HG03175 (cell line): ENCODE results near the gene C16orf96.

Source experiments
- ATAC-seq: cut with Tn5 transposase; IDR thresholded peaks from one replicate; pipeline ENCODE4 v1.9.1; 2021; ENCODE audit warnings: mild to moderate bottlenecking, moderate library complexity; ENCODE audit not compliant: unreplicated experiment

The C16orf96 gene

DNA sequence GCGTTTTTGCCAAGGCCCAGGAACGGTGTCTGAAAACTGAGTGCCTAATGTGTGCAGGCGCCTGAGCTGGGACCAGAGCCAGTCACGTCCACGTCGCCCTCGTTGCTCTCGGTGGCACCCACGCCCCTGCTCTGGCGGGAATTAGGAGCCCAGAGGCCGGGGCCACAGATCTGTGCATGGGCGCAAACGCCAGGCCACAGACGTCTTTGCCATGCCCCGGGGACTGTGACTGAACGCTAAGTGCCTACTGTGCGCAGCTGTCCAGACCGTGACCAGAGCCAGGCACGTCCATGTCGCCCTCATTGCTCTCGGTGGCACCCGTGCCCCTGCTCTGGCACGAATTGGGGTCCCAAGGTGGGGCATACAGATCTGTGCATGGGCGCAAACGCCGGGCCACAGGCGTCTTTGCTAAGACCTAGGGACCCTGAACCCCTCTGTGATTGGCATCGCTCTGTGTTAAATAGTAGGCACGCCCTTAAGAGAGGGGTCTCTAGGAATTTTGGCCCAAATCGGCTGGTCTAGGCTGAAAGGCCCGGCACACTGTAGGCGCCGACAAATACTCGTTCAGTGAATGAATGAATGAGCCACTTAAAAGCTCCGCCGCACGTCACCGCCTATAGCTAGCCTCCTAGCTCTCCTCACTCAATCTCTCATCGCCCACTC, 59.4 kb downstream of the C16orf96 start:
- no peak for ATAC-seq

DNA sequence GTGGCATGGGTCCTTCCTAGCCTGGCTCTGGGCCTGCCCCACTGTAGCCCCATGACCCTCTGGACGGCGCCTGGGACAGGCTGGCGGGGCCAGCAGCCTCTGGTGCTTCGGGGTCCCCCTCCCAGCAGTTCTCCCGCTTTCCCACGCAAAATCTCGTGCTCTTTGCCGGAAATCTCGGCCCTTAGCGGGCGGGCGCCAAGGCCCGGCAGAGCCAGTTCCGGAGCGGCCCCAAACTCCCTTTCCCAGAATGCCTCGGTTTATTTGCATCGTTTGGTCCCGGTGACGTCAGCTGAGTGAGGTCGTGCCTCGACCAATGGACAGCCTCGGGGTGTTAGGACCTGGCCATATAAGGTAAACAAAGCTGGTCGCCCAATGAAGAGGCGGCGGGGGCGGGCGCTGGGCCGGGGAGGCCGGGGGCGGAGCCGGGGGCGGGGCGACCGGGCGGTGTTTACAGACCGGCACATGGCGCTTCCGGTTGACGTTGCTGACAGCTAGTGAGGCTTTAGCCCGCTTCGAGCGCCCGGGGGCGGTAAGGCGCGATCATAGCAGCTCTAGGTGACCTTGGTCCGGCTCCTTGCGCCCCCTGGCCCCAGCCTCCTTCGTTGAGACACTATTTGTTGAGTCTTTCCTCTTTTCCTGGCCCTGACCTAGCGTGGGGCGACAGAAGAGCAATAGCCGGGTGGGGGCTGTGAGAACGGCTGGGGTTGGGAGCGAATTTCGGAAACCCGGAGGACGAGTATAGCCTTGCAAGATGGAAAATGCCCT, 60.1 kb downstream of the C16orf96 start:
- peak; percentile 81 for ATAC-seq

DNA sequence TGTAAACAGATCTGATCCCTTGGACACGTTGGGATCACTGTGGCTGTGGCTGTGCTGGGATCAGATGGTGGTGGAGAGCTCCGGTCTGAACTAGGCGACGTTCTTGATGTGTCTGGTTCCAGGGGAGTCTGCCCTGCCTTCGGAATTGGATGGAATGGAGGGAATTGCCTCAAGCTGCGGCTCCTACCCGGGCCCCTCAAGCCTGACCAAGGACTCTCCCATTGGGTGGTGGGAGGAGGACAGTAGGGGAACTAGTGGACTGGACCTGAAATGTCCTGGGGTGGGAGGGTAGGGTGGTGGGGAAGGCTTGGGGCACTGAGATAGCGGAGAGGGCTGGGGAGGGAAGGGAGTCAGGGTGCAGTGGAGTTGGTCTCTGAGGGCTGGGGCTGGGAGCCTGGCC, 61.7 kb downstream of the C16orf96 start:
- no peak for ATAC-seq

DNA sequence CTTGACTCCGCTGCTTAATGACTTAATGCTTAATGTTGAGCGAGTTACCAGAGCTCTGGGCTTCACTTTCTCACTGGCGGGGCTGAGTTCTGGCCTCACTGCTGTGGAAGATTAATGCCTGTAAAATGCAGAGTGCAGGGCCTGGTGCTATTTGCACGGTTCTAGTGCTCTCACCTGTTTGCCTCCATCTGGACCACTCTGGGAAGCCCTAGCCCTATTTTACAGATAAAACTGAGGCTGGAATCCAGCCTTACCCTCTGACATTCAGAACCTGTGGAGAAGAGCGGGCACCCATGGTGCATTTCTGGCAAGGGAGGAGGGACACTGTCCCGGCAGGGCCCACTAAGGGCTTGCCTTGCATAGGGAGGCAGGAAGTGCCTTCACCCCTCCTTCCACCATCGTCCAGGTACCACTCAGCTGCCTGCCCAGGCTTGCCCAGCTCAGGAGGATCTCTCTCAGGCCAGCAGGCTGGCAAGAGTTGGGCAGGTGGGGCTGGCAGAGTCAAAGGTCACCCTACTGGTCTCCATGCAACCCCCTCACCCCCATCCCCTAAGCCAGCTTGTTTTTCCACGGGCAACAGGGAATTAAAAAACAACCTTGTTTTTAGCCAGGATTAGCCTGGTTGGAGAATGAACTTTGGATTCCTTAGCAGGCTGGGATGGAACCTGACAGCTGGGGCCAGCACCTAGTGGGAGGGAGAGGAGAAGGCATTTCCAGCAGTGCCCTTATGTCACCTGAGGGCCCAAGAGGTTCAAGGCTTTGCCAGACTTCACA, 62.7 kb downstream of the C16orf96 start:
- no peak for ATAC-seq

DNA sequence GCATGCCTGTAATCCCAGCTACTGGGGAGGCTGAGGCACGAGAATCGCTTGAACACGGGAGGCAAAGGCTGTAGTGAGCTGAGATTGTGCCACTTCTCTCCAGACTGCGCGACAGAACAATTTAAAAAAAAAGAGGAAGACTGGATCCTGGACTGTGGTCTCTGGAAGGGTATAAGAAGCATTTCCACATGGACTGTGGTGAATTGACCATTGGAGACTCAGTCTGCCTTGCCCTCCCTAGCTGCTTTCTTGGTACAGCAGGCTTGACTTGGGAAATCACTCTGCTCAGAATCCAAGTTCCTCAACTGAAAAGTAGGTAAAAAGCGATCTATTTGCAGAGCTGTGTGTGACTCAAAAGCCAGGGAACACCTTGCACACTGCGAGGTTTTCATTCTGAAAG, 67.5 kb downstream of the C16orf96 start:
- no peak for ATAC-seq

DNA sequence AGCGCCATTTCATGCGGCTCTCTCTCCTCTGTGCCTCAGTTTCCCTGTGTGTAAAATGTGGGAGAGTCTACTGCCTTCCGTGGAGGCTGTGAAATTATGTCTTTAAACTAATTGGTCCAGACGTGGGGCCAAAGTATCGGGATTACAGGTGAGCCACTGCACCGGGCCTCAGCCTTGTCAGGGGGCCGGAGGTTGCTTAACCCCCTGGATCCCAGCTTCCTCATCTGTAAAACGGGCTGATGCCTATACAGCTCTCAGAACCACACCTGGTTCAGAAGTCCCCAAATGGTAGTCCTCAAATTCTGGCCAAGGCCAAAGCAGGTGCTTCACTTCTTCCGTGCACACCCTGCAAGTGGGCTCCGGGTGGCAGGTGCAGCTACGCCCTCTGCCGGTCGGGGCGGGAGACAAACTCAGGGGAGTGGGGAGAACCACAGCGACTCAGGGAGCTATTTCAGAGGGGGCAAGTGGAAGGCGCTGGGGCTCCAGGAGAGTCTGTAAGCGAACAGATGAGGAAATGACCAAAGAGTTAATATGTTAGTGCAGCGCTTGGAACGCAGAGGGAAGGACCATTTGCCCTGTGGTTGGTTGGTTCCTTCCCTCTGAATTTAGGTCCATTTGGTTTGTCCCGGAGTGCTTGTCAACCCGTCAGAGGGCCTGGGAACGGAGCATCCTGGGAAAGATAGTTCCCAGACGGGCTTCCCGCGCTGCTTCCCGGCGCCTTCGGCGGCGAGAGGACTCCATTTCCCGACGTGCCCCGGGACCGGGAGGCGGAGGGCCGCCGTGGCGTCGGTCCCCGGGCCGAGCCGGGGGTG, 68.1 kb downstream of the C16orf96 start, which contains the start of gene MGRN1:
Gene MGRN1 (plus strand): TSS at position 812 of the 812 bp plus-strand sequence. CDS start 135 bp downstream, outside the sequence.
- ATAC-seq, result peak; percentile 79

DNA sequence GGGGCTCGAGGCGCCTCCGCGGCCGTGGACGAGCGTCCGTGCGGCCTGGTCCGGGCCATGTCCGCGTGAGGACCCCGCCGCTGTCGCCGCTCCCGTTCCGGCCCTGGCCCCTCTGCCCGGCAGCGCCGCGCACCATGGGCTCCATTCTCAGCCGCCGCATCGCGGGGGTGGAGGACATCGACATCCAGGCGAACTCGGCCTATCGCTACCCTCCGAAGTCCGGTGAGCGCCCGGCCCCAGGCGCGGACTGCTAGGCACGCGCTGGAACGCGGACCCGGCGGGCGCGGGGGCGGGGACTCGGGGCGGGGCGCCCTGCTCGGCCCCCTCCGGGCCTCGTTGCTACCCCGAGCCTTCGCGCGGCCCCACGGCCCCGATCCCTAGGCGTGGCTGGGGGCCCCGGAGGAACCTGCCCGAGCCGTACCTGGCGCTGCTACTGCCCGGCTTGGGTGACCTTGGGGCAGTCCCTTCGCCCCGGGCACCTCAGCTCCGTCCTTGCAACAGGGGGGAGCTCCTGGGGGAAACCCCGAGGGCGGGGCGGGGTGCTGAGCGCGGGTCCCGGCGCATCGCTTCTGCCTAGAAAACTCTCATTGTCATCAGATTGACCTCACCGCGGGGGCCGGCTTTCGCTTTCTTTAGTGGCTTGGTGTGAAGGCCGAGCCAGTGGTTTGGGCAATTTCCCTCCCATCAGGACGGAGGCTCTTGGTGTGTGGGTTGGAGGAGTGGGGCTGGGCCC, 68.9 kb downstream of the C16orf96 start:
- peak; percentile 57 for ATAC-seq

DNA sequence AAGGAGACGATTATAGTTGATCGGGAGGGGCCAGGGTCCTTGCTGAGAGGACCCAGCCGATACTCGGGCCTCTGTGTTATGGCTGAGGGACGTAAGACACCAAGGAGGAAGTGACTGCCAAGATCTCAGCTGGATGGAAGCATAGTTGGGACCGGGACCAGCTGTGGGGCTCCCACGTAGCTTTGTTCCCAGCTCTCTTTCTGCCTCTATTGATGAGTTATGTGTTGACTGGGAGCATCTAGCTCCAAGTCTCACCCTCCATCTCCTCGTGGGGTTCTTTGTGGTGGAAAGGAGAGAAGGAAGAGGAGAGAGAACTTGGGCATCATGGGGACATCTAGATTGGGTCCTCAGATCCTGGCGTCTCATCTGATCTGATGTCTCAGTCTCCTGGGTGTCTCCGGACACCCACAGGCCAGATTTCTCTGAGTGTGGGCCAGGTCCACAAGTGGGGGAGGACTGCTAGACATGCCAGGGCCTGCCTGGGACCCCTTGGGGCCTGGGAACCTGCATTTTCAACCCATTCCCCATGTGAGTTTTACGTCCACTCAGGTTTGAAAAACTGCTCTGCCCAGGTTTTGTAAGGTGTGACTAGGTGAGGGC, 69.5 kb downstream of the C16orf96 start:
- ATAC-seq, result peak; percentile 17

DNA sequence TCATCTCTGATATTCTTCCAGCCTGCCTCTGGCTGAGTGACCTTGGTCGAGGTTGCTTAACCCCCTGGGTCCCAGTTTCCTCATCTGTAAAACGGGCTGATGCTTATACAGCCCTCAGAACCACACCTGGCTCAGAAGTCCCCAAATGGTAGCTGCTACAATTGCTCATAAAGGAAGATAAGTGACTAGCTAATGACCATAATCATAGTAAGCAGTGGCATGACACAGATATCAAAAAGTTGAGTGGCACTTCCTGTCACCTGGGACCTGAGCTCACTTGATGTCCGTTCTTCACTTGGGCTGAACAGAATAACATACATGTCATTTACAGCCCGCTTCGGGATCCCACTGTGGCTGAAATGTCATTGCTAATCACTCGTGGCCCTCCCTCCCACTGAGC, 70.3 kb downstream of the C16orf96 start:
- no peak for ATAC-seq

DNA sequence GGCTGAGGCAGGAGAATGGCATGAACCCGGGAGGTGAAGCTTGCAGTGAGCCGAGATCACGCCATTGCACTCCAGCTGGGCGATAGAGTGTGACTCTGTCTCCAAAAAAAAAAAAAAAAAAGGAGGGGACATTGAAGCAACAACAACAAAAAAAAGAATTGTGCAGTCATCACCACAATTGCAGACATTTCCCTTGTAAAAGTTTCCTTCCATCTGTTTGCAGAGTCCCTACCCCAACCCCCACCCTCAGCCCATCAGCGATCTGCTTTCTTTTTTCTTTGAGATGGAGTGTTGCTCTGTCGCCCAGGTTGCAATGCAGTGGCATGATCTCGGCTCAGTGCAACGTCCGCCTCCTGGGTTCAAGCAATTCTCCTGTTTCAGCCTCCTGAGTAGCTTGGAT, 72.1 kb downstream of the C16orf96 start:
- no peak for ATAC-seq

DNA sequence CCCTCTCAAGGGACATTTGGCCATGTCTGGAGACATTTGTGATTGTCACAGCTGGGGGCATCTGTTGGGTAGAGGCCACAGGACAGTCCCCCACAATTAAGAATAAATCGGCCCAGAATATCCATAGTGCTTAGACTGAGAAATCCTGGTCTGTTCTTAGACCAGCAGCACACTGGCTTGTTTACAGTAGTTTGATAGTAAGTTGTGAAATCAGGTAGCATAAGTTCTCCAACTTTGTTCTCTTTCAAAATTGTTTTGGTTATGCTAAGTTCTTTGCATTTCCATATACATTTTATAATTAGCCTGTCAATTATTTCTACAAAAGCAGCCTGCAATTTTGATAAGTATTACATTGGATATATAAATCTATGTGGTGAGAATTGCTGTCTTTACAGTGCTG, 75.3 kb downstream of the C16orf96 start:
- ATAC-seq, result no peak

DNA sequence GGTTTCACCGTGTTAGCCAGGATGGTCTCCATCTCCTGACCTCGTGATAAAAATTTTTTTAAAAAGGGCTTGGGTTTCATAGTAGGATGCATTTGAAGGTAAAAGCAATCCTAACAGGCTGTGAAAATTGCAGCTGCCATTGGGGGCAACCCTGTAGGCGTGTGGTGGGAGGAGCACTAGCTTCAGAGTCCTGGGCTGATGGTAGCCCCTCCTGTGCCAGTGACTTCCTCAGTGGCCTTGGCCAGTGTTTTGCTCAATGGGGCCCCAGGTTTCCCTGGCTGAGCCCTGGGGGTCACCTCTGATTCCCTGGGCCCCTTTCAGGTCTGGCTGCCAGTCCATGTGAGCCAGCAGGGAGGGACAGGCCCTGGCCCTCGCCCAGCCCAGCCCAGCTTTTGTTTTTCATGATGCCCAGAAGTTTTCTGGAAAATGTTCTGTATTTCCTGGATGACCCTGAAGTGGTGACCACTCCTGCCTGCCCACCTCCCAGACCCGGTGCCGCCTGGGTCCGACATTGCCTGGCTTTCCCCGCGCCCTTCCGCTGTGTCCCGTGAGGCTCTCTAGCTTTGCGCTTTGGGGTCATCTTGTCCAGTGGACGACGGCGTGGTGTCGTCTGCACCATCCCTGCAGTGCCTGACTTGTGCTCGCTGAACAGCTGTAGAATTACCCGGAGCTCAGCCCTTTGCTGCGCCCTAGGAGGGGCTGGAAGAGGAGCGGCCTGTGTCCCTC, 77.9 kb downstream of the C16orf96 start:
- ATAC-seq, result no peak

DNA sequence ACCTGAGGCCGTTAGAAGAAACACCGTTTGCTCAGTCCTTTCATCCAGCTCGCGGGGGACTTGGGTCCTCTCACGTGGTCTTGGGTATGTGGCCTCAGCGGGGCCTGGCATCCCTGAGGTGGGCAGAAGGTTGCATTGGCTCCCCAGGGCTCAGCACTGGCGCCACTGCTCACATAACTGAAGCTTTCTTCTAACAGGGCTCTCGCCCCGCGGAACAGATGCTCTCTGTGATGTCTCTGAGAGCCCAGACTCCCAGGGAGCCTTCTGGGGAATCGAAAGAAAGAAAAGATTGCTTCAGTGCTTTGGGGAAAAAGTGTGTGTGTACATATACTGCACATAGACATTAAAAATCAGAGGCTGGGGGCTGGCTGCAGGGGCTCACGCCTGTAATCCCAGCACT, 78.6 kb downstream of the C16orf96 start:
- ATAC-seq, result no peak

DNA sequence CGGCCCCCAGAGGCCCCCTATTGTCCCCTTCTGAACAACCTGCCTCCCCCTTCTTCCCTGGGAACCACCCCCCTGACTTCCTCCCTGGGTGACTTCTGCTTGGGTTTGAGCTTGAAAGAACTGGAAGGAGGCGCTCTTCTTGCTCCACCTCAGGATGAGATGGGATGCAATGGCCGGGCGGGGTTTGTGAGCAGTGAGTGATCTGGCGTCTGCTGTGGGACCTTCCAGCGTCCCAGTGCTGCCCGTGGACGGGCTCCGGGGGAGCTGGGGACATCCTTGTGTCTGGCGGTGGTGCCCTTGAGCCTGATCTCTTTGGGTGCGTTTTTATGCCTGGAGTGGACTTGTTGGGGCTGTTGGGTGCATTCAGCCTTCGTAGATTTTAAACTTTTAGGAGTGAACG, 80.1 kb downstream of the C16orf96 start:
- no peak for ATAC-seq

DNA sequence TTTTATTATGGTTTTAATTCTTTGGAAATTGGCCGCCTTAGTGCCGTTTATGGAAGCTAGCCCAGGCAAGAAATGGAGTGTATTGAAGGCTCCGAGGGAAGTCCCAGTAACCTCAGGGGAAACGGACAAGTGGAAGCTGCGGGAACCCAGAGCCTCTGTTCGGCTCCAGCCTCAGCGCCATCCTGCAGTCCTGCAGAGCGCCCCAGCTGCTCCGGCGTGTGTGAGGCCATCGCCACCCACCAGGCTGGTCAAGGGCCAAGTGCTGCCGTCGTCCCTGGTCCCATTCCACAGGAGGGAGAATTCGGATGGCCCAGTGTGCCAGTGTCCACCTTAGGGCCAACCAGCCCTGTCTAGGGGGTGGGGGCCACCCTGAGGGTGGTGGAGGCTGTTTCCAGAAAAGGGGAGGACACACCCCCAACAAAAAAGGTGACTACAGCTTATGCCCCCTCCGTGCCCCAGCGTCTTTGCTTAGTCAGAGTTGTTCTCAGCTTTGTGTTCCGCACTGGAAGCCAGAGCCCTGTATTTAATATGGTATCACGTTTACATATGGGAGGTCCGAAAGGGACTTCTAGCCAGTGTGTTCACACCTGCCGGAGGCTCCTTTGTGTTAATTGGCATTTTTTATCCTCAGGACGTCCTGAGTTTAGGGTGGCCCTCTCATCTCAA, 81.5 kb downstream of the C16orf96 start:
- no peak for ATAC-seq

DNA sequence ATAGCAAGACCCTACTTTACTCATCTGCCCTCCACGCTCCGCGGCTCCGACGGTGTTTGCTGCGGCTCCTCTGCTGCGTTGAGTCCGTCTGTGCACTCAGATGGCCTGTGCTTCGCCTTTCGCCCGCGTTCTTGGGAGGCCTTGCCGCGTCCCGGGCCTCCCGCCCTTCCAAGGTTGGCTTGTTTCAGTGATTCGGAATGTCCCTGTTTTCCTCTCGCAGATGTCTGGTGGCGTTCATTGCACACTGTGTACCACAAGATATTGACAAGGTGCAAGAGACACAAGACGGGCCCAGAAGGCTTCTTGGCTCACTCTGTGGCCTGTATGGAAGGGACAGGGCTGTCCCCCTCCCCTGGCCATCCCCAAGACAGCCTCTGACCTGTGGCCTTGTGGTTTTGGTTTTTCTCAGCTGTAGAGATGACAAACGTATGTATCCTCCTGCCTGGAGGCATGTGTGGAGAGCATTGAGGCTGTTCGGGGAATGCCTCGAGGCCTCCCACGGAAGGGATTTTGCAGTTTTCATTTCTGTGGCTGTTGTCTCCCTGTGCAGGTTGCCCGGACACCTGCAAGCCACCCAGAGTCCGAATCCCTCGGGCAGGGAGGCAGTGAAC, 83.9 kb downstream of the C16orf96 start:
- ATAC-seq, result no peak

DNA sequence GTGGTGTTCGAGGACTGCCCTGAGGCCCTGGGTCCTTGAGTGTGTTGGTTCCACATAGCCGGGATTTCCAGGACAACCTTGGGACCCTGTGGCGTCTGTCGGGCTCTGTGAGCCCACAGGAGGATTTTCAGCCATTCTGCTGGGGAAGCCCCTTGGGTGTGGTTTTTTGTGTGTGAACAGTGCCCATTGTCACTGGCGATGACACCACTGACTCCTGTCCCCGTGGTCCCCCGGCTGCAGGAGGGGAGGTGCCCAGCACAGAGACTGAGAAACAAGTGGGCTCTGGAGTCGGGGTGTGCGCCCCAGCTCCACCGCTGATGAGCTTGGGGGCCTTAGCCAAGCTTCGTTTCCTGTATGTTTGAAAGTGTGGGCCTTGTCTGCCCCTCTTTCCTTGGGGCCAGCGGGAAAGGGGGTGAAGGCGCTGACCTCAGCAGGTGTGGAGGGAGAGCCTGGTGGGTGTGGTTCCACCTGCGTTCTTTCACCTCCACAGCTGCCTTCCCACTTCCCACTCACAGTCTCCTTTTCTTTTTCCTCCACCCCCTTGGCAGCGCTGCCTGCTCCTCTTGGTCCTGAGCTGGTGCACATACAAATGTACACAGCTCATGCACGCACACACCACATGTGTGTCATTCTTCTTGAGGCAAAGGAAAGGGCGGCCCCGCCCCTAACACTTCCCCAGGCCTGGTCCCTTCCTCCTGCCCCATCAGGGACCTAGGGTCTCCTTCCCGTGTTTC, 84.6 kb downstream of the C16orf96 start:
- ATAC-seq, result no peak

DNA sequence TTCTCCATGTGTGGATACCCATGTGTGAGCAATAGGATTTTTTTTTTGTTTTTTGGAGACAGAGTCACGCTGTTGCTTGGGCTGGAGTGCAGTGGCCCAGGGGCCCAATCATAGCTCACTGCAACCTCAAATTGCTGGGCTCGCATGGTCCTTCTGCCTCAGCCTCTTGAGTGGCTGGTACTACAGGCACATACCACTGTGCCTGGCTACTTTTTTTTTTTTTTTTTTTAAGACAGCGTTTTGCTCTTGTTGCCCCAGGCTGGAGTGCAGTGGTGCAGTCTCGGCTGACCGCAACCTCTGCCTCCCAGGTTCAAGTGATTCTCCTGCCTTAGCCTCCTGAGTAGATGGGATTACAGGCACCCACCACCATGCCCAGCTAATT, 85.2 kb downstream of the C16orf96 start:
- no peak for ATAC-seq
